RWPE1 (cell line): Measurements from ENCODE around the gene TEDC1.

Experiments used
- CTCF ChIA-PET: fragments of 350-600 bp; sonication (Branson Sonifier 250); formaldehyde crosslinking; extraction: SDS; loops from one replicate; lab custom pipeline; 2021; lab: Yijun Ruan, JAX
- POLR2A ChIA-PET: fragments of 400-600 bp; formaldehyde crosslinking; extraction: SDS; loops from one replicate; lab custom pipeline; 2020; ENCODE audit warnings: antibody characterized with exemption; ENCODE audit not compliant: low non-redundant PET; lab: Yijun Ruan, JAX
- DNase-seq: peaks from one replicate; pipeline ENCODE4 v3.0.0; 2012; ENCODE audit warnings: low spot score
- H3K27ac ChIP-seq: fragments of 450-650 bp; 2 replicates; pipeline ENCODE4 v1.5.1; 2017
- CTCF ChIP-seq: fragments of 450-650 bp; conservative IDR thresholded peaks from 2 replicates; pipeline ENCODE4 v1.5.1; 2017; ENCODE audit warnings: low read depth, mild to moderate bottlenecking

TEDC1 gene

GRCh38 chr14:105517096-105517495 lies 26.1 kb downstream of the TEDC1 start:
- no peak for DNase-seq
- no peak for TF ChIP-seq CTCF
- POLR2A ChIA-PET = no interaction called here
- CTCF ChIA-PET = interaction anchor here (1.9 kb wide), 1 partner anchor 11 kb away, joined by 7 read pairs; no protein-coding TSS in a partner anchor
- no peak overlapping the region for H3K27ac ChIP-seq

- ChIA-PET CTCF (no interaction called here), POLR2A (no interaction called here)
Observed at GRCh38 chr14:105519946-105520698, 29.1 kb downstream of the TEDC1 start.

GRCh38 chr14:105525326-105525725 lies 34.3 kb downstream of the TEDC1 start:
- POLR2A ChIA-PET = no interaction called here
- TF ChIP-seq CTCF = no peak
- H3K27ac ChIP-seq = peak overlapping the region; percentile 28; the same call in 1 of the 2 replicates
- CTCF ChIA-PET = interaction anchor here (0.6 to 1.1 kb wide), 3 partner anchors 12 to 59 kb away, joined by 3 to 4 read pairs (median 3); no protein-coding TSS in a partner anchor
- no peak for DNase-seq

More at GRCh38 chr14:105519946-105520698, 29.1 kb downstream of the TEDC1 start:
- no peak overlapping the region for H3K27ac ChIP-seq
- DNase-seq = no peak
- no peak for TF ChIP-seq CTCF

- no peak for DNase-seq
- TF ChIP-seq CTCF = no peak
- ChIA-PET POLR2A (no interaction called here), CTCF (interaction anchor here (0.6 to 1.1 kb wide), 3 partner anchors 11 to 60 kb away, joined by 3 to 4 read pairs (median 3); no protein-coding TSS in a partner anchor)
- H3K27ac ChIP-seq = peak within 1 kb of the TSS; percentile 28
Observed at GRCh38 chr14:105525861-105526775, 35.1 kb downstream of the TEDC1 start, which contains the start of gene TMEM121. TSS of gene TMEM121 (plus strand) at chr14:105526583. CDS start at chr14:105528835, 2,252 bp downstream.

DNA sequence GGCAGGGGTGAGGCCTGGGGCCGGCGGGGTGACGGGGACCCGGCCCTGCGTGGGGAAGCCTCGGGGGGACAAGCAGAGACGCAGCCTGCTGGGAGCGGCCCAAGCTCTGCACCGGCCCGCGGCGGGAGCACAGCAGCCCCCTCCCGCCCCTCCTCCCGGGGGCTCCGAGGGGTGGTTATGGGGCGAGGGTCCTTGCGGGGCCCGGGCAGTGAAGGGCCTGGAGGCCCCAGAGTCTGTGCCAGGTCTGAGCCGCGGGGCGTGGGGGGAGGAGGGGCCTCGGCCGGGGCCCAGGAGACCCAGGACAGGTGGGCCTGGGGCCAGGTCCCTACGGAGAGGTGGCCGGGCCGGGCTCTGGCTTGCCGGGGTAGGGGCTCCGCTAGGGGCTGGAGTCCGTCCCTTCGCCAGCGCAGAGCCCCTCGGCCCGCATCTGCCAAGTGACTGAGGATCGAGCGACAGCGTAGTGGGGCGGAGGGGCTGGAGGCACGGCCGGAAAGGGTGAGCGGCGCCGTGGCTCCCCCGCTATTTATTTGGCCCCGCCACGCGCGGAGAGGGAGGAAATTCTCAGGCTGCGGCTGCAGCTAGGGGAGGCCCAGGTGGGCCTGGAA lies 35.8 kb downstream of the TEDC1 start:
- DNase-seq = no peak
- no peak for TF ChIP-seq CTCF
- no peak overlapping the region for H3K27ac ChIP-seq
- ChIA-PET POLR2A (no interaction called here), CTCF (no interaction called here)

- POLR2A ChIA-PET = no interaction called here
- H3K27ac ChIP-seq = no peak overlapping the region
- CTCF ChIA-PET = no interaction called here
- no peak for DNase-seq
- no peak for TF ChIP-seq CTCF
Observed at GRCh38 chr14:105527381-105527825, 36.4 kb downstream of the TEDC1 start.
